ENCODE data around the gene PLXND1.

The PLXND1 gene

GRCh38 chr3:129606636-129607390, at the start of gene PLXND1:
TSS of gene PLXND1 (minus strand) at chr3:129606676. CDS start at chr3:129606639, 37 bp downstream.
- Histone ChIP-seq H3K9me3 (ENCODE audit: insufficient read depth, low read length) (no peaks in the 10 kb centered on the region), H3K36me3 (replicated peaks; ENCODE audit: low read depth, low read length) (no peaks in the 10 kb centered on the region), H3K79me2 (ENCODE audit: low read length) (no peaks in the 10 kb centered on the region), H2AFZ (ENCODE audit: low read depth, low read length) (peak within 1 kb of the TSS; percentile 73), H4K20me1 (ENCODE audit: insufficient read depth, low read length) (no peaks in the 10 kb centered on the region), H3K4me3 (ENCODE audit: low read length) (peak within 1 kb of the TSS; percentile 81), H3K27ac (ENCODE audit: low read length) (no peak within 1 kb of the TSS), H3K9ac (ENCODE audit: low read length) (peak within 1 kb of the TSS; percentile 48), H3K4me1 (ENCODE audit: low read length) (no peaks in the 10 kb centered on the region), H3K27me3 (ENCODE audit: low read depth, low read length) (peaks cover 32% of the 10 kb centered on the region), H3K4me2 (ENCODE audit: low read length) (peak within 1 kb of the TSS; percentile 78)
- TF ChIP-seq EZH2phosphoT487 (IDR thresholded peaks at IDR 0.05; ENCODE audit: low read depth) (no peak), CTCF (IDR thresholded peaks at IDR 0.05; ENCODE audit: low read depth, low read length) (no peak)

- no peak for TF ChIP-seq EZH2phosphoT487 (IDR thresholded peaks at IDR 0.05; ENCODE audit: low read depth)
- TF ChIP-seq CTCF (IDR thresholded peaks at IDR 0.05; ENCODE audit: low read depth, low read length), result no peak
- H3K36me3 ChIP-seq (replicated peaks; ENCODE audit: low read depth, low read length), result no peaks in the 10 kb centered on the region
- H3K79me2 ChIP-seq (ENCODE audit: low read length), result no peaks in the 10 kb centered on the region
- no peak overlapping the region for H3K27ac ChIP-seq (ENCODE audit: low read length)
- H3K4me1 ChIP-seq (ENCODE audit: low read length), result peaks cover 19% of the 10 kb centered on the region
- H3K4me2 ChIP-seq (ENCODE audit: low read length), result no peak overlapping the region
- no peak overlapping the region for H3K9ac ChIP-seq (ENCODE audit: low read length)
- H3K4me3 ChIP-seq (ENCODE audit: low read length), result no peak overlapping the region
- H2AFZ ChIP-seq (ENCODE audit: low read depth, low read length), result no peak overlapping the region
- H3K27me3 ChIP-seq (ENCODE audit: low read depth, low read length), result no peaks in the 10 kb centered on the region
- H3K9me3 ChIP-seq (ENCODE audit: insufficient read depth, low read length), result no peaks in the 10 kb centered on the region
- H4K20me1 ChIP-seq (ENCODE audit: insufficient read depth, low read length), result no peaks in the 10 kb centered on the region
These were observed 48.8 kb upstream of the PLXND1 start for GRCh38 chr3:129655291-129655700.

- H3K79me2 ChIP-seq (ENCODE audit: low read length), result no peaks in the 10 kb centered on the region
- peaks cover 19% of the 10 kb centered on the region for H3K4me1 ChIP-seq (ENCODE audit: low read length)
- TF ChIP-seq EZH2phosphoT487 (IDR thresholded peaks at IDR 0.05; ENCODE audit: low read depth) (no peak), CTCF (IDR thresholded peaks at IDR 0.05; ENCODE audit: low read depth, low read length) (no peak)
- H3K4me3 ChIP-seq (ENCODE audit: low read length), result no peak overlapping the region
- no peaks in the 10 kb centered on the region for H3K9me3 ChIP-seq (ENCODE audit: insufficient read depth, low read length)
- no peaks in the 10 kb centered on the region for H3K36me3 ChIP-seq (replicated peaks; ENCODE audit: low read depth, low read length)
- no peak overlapping the region for H2AFZ ChIP-seq (ENCODE audit: low read depth, low read length)
- H3K27ac ChIP-seq (ENCODE audit: low read length), result no peak overlapping the region
- no peak overlapping the region for H3K4me2 ChIP-seq (ENCODE audit: low read length)
- H3K27me3 ChIP-seq (ENCODE audit: low read depth, low read length), result no peaks in the 10 kb centered on the region
- no peaks in the 10 kb centered on the region for H4K20me1 ChIP-seq (ENCODE audit: insufficient read depth, low read length)
- H3K9ac ChIP-seq (ENCODE audit: low read length), result no peak overlapping the region
These were observed 47.7 kb upstream of the PLXND1 start for GRCh38 chr3:129654131-129654530.

GRCh38 chr3:129653019-129653418, 46.5 kb upstream of the PLXND1 start:
- no peak overlapping the region for H3K4me3 ChIP-seq (ENCODE audit: low read length)
- H3K4me1 ChIP-seq (ENCODE audit: low read length), result peaks cover 14% of the 10 kb centered on the region
- no peaks in the 10 kb centered on the region for H3K27me3 ChIP-seq (ENCODE audit: low read depth, low read length)
- H3K36me3 ChIP-seq (replicated peaks; ENCODE audit: low read depth, low read length), result no peaks in the 10 kb centered on the region
- H2AFZ ChIP-seq (ENCODE audit: low read depth, low read length), result no peak overlapping the region
- H3K27ac ChIP-seq (ENCODE audit: low read length), result no peak overlapping the region
- H3K9me3 ChIP-seq (ENCODE audit: insufficient read depth, low read length), result no peaks in the 10 kb centered on the region
- H4K20me1 ChIP-seq (ENCODE audit: insufficient read depth, low read length), result no peaks in the 10 kb centered on the region
- no peak overlapping the region for H3K4me2 ChIP-seq (ENCODE audit: low read length)
- TF ChIP-seq EZH2phosphoT487 (IDR thresholded peaks at IDR 0.05; ENCODE audit: low read depth), result no peak
- H3K9ac ChIP-seq (ENCODE audit: low read length), result no peak overlapping the region
- H3K79me2 ChIP-seq (ENCODE audit: low read length), result no peaks in the 10 kb centered on the region
